HG03575 (cell line): ENCODE results near the gene TMEM238.

Experiments used
- ATAC-seq: cut with Tn5 transposase; IDR thresholded peaks from one replicate; pipeline ENCODE4 v1.9.1; 2021; ENCODE audit not compliant: unreplicated experiment, insufficient number of reproducible peaks, low FRiP score; ENCODE audit errors: extremely low read depth

Gene TMEM238

DNA sequence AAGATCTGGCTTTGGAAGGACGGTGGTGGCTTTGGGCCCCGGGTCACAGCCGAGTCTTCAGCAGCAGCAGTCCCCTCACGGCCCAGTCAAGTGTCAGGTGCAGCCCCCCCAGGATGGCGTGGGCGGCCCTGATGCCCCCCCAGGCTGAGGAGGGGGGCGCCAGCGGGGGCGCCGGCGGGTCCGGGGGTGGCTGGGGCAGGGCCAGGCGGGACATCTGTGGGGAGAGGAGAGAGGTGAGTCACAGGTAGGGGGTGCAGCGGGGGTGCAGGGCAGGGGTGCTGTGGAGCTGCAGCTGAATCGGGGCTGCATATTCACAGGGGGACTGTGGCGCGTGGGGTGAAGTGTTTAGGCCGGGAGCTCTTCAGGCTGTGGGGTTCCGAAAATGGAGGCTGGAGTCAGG is 18.1 kb downstream of the TMEM238 start:
- ATAC-seq: no peak

DNA sequence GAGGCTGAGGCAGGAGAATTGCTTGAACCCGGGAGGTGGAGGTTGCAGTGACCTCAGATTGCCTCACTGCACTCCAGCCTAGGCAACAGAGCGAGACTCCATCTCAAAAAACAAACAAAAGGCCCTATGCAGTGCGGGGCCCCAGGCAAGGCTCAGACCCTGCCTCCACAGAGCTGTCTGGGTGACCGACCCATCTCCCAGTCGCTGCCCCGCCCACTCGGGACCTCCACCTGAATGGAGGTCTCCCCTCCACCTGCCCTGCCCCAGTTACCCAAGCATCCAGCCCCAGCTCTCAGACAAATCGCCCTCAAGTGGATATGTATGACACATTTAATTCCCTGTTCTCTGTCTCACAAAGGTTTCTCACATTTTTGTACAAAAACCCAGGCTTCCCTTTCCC is 18.8 kb downstream of the TMEM238 start:
- no peak for ATAC-seq

DNA sequence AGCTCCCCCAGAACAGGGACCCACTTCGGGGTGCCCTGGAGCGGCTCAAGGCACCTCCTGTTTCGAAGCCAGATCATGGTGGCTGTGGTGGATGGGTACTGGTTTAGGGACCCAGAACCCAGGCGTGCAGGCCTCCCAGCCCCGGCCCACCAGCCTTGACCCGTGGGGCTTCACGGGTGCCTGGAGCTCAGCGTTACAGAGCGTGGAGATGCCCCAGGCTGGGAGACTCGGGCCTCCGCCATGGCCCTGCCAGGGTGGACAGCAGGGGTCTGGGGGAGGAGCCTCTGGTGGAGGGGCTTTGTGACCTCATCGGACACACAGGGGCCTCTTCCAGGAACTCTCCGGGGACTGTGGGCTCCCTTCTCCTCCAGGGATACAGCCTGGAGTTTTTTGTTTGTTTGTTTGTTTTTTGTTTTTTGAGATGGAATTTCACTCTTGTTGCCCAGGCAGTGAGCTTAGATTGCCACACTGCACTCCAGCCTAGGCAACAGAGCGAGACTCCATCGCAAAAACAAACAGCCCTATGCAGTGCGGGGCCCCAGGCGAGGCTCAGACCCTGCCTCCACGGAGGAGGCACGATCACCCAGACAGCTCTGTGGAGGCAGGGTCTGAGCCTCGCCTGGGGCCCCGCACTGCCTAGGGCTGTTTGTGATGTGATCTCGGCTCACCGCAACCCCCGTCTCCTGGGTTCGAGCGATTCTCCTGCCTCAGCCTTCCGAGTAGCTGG is 20.9 kb downstream of the TMEM238 start, which contains the start of gene GARIN5B:
TSS of gene GARIN5B (minus strand) at position 271 of the 727 bp plus-strand sequence. CDS start at position 77, 194 bp downstream.
- ATAC-seq: no peak

DNA sequence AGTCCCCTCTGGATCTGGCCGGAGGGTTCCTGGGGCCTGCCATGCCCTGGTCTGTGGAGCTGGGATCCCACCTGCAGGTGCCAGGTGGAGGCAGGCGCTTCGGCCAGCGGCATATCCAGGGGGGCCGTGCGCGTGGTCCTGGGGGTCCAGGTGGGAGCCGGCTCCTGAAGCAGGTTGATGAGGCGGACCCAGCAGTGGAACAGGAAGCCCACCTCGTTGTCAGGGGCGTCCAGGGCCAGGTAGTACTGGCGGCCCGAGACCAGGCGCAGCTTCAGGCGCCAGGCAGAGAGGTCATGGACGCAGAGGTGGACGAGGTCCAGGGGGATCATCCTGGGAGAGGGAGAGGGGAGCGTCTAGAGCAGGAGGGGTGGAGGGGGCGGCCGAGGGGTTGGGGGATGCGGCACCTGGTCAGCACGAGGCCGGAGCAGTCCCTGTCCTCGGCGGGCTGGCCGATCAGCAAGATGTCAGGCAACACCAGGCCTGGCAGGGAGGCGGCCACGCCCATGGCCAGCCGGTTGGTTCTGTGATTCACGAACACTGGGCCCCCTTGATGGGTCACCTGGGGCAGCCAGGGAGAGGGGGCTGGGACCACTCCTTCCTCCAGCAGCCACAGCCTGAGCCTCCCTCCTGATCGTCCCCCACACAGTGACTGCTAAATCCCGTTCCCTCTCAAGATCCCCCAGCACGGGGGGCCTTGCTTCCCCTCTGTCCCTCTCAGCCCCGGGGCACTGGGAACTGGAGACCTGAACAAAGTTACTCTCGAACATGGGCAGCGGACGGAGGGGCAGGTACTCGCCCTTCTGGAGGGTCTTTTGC is 21.7 kb downstream of the TMEM238 start:
- ATAC-seq: no peak

DNA sequence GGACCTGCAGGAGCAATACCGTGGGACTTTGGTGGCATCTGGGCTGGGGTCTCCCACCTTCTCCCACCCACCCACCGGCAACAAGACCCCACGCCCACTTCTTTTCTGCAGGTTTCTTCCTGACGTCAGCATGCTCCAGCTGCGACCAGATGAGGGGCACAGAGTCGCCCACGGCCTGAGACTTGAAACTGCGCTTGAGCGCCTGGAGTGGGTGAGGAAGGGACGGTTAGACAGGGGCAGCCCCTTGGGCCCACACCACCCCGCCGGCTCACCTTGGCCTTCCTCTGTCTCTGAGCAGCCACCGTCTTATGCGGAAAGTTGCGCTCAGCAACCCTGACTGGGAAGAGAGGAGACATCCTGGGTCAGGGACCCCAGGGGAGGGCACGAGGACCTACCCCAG is 23.2 kb downstream of the TMEM238 start:
- ATAC-seq: no peak

DNA sequence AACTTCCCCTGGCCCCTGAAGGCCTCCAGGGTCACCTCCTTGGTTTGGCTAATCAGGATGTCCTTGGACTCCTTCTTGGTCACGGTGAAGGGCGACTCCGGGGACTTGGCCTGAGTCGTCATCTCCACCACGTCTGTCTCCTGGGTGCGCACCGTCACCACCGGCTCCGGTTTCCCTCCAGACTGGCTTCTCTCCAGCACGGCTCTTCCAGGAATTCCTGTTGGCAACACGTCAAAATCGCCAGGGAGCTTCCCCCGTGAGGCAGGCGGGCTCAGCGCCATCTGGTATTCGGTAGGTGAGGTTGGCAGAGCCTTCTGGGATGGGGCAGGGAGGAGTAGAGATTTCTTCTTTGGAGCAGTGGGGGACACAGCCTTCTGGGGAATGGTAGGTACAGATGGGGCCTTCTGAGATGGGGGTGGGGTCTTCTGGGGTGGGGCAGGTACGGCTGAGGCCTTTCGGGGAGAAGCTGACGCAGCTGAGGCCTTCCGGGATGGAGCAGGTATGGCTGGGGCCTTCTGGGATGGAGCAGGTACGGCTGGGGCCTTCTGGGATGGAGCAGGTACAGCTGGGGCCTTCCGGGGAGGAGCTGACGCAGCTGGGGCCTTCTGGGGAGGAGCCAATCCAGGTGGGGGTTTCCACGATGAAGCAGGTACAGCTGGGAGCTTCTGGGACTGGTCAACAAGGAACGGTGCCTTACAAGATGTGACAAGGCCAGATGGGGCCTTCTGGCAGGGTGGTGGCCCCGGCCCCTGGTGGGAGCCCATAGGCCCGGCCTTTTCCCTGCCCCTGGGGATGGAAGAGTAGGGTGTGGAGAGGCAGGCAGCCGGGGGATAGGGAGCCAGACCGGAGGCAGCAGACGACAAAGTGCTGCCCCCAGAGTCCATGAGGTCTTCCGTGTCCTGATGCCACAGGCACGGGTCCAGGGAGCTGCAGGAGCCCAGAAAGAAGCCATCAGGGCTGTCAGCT is 24.9 kb downstream of the TMEM238 start:
- no peak for ATAC-seq

DNA sequence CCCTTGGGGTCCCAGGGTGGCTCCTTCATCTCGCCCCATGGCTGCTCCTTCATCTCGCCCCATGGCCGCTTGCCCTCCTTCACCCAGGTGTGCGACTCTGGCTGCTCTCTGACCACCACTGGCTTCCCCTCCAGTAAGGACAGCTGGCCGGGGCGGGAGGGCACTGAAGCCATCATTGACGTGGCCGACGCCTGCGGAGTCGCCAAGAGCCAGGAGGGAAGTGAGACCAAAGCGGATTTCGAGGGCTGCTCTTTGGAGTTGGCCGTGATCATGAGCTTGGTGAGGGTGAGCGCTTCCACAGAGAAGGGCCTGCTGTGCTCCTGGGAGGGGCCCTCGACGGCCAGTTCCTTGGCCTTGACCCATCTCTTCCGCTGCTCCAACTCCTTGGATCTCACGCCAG is 25.6 kb downstream of the TMEM238 start:
- ATAC-seq: no peak

DNA sequence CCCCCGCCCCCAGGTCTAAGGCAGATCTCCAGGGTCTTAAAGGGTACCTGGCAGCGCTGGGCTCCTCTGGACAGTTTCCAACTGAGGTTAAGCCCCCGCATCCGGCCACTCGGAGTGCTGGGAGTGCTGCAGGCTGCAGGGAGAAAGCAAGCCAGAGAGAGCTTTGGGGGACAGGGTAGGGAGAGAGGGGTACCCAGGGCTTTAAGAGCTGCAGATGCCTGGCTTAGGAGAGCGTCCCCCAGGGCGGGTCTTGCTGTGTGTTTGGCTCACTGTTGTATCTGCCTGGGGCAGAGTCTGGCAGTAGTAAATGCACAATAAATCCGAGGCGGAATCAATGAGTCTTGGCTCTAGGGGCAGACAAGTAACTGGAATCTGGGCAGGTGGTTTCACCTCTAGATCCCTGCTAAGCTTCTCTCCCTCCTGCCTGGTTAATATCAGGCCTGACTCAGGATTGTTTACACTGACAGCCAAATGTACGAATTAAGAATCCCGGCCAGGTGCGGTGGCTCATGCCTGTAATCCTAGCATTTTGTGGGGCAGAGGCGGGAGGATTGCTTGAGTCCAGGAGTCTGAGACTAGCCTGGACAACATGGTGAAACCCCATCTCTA is 28.8 kb downstream of the TMEM238 start:
- no peak for ATAC-seq

DNA sequence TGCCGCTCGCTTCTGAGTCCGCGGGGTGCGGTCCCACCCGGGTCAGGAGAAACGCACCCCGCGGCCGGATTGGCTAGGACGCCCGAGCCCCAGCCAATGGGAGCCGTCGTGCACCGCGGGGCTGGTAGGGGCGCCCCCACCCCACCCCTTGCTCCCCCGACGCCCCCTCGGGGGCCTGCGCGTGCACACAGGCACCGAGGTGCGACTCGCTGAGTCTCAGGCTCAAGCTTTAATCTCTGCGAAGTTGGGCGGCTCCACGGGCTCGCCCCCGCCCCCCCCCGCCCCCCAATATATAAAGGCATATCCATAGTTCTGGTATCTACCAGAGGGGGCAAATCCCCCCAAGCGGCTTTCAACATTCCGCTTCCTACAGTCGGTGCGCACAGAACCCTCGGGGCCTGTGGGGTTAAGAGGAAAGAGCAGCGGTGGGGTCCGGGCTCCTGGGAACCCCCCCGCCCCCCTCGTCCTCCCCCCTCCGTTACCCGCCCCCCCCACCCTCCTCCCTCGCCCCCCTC is 29.3 kb downstream of the TMEM238 start, which contains the start of gene COX6B2:
TSS of gene COX6B2 (minus strand) at position 22 of the 515 bp plus-strand sequence. CDS start 198 bp downstream, outside the sequence.
- ATAC-seq: no peak

DNA sequence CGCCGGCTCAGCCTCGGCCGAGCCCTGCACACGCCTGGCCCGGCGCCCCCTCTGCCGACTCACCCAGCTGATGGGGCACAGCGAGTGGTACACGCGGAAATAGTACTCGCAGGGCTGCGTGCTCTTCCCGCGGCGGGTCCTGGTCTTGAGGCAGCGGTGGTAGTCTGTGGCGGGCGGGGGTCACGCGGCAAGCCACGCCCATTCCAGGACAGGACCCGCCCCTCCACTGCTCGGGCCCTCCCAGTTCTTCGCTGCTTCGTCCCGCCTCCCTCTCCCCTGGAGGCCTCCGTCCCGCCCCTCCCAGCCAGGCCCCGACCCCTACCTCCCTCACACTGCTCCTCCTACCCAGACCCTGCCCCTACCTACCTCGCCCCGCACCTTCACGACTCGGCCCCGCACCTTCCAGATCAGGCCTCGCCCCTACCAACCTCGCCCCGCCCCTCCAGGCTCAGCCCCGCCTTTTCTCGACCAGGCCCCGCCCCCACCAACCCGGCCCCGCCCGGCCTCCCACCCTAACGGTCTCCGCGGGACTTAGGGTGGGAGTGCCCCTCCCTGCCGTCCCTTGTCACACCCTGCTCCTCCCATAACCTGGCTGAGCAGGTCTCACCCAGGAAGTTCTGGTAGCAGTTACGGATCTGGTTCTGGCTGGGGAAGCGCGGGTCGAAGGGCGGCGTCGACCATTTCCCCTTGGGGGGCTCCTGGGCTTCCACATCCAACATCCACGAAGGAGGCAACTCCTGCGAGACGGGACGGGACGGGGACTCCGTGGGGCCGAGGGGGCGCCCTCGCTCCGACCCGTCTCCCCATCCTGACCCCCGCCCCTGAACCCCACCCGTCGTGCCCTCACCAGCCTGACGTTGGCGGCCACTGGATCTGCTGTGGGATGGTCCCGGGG is 30.0 kb downstream of the TMEM238 start:
- ATAC-seq: no peak

DNA sequence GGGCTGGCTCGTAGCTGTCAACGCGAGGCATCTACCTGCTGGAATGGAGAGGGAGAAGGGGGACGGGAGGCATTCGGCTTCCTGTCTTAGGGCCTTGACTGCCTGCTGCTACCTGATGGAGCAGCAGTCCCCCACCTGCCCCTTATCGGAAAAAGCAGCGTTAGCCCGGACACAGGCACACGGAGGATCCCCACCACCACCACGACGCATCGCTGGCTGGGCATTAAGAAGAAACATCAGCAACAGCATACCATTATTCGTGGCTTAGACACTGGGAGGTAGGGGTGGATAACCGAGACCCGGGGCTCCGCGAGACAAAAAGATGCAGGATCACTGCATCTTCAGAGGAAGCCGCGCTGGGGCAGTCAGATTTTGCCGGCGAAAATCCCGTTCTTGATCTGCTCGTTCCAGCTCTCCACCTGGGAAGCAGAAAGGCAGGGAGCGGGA is 30.7 kb downstream of the TMEM238 start:
- ATAC-seq: no peak

DNA sequence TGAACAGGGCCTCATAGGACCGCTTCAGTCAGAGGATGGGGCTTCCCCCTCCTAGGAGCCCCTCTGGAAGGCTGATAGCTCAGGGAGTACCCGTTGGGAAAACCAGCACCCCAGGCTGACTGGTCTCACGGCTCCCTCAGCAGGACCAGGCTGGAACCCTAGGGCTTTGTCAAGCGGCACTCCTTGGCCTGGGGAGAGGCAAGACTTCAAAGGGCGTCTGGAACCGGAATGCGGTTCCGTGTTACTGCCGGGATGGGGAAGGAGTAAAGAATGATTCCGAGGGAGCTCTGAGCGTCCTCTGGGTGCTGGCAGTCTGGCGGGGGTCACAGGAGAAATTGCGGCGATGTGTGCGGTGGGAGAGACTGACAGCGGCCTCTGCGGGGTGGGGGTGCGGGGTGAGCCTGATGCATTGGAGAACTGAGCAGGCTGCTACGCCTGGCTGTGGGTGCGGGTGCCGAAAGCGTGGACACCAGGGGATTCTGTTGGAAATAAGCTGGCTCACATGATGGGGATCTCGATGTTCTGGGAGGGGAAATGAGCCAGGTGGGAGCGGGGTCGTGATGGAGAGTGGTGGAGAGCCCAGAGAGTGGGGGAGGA is 31.4 kb downstream of the TMEM238 start:
- no peak for ATAC-seq

DNA sequence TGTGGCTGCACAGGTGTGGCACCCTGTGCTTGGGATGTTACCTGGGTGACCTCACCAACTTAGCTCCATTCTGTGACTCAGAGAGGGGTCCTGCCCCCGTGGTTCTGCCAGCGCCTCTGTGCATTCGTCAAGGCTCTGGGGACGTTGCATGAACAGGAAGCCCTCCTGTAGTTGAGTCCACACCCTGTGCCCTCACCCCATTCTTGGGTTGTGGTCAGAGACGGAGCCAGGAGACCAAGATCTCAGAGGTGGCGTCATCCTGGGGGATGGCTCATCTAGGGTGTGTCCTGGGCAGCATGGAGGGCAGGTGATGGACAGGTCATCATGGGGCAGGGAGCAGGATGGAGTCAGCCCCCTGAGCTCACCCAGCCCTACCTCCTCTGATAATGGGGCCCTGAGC is 32.1 kb downstream of the TMEM238 start:
- ATAC-seq: no peak

DNA sequence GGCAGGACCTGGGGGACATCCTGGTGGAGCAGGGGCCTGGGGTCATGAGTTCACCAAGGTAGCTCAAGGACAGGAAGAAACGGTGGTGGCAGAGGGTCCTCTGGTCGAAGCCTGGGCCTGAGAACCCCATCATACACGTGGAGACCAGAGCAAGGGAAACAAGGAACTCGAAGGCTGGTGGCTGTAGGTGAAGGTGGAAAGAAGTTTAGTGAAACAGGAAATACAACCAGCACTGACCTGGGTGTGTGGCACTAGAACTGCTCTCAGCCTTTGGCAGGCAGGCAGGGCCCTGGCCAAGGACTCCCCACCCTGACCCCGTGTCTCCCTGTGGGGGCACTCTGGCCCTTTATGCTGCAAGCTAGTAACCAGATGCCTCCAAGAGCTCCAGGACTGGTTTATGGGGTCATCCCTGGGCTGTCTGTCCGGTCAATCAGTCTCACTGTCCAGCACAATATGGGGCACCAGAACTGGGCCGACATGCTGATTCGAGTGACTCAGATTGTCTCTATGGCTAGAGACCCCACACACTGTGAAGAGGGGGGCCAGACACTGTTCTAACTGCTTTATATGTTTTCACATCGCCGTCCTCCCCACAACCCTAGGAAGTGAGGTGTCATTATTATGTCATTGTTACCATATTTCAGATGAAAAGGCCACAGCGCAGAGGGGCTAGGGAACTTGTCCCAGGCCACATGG is 33.3 kb downstream of the TMEM238 start:
- ATAC-seq: no peak

DNA sequence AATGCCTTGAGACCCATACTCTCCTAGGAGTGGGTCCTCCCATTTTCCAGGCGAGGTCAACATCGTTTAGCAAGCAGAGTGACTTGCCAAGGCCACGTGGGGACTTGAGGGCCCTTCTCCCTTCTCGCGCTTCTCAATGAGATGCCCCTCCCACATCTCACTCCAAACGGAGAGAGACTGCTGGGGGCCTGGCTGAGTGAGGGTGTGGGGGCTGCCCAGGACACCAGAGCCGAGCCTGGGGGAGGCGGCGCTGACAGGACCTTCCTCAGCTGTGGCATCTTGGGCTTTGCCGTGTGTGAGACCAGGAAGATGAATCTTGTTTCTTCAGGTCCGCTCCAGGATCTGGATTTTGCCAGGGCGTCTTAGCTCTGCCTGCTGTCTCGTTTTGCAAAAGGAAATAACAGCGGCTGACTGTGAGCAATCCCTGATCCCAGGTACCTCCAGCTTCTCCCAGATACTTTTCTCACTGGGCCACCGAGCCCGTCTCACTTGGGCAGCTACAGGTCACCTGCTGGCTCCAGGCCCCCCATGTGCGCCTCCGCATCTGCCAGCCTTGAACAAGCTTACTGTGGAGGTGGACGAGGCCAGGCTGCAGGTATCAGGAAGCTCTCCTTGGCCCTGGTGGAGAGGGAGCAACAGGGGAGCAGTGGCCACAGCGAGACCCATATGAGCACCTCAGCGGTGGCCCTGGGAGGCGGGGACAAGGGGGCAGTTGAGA is 35.6 kb downstream of the TMEM238 start:
- ATAC-seq: no peak

DNA sequence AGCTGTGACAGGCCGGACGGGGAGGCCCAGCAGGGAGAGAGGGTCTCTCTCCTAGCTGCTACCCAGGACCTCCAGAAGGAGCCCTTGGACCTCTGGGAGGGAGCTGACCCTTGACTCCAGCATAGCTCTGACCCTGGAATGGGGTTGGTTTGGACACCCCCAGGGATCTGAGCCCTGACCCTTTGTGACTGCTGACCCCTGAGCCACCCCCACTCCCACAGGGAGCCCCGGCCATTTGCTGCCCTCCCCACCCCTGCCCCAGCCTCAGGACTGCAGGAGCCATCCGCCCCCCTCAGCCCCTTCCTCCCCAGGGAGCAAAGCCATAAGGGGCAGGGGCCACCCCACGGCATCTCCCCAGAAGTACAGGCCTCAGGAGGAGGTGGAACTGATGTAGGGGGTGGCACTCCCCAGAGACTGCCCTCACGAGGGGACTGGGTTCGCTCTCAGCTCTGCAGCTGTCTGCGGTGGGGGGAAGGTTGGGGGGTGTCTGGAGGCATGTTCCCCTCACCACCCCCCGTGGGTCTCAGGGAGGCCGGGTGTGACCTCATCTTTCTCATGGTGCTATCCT is 36.6 kb downstream of the TMEM238 start:
- ATAC-seq: no peak
